ENCODE measurements around the gene RECQL5. TPM values are rescaled to one million over a fixed set of nuclear protein-coding genes. Genes with fewer than 3 reads are reported as not detected.

Gene RECQL5
- total RNA-seq, 1 experiment from 2014 or later = 46.1 TPM

DNA sequence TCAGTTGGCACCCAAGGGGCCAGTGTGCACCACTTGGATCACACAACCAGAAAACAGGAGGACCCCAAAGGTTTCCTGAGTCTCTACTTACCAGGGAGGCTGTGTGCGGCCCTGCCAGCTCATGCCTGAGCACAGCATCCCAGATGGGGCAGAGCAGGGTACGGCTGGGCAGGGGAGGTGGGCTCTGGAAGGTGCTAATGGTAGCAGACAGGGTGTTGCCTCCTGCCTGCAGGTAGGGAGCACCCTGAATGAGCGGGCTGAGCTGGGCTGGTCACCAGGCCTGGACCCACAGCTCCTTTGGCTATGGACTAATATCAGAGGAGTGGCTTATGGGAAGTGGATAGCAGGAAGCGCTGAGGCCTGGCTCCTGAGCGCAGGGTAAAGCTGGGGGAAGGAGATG, 14.6 kb downstream of the RECQL5 start:
- intact Hi-C loops (cut with micrococcal nuclease; ENCODE audit: unreplicated experiment) = no loop called here
- in situ Hi-C loops (cut with HindIII; ENCODE audit: low pct_unique_long_range_greater_than_20kb, low sequenced_read_pairs) = no loop called here
- Histone ChIP-seq H3K4me3 (ENCODE audit: low read depth in 2 of 2, low read length in 2 of 2) (no peak overlapping the region), H3K27ac (ENCODE audit: low read length) (no peak overlapping the region), H3K9me3 (ENCODE audit: control insufficient read depth, insufficient read depth, low read depth, low read length) (no peaks in the 10 kb centered on the region), H3K4me1 (ENCODE audit: control insufficient read depth, insufficient read depth, low read length) (no peaks in the 10 kb centered on the region), H3K27me3 (ENCODE audit: control insufficient read depth, insufficient read depth, low read length) (no peaks in the 10 kb centered on the region), H3K36me3 (ENCODE audit: control insufficient read depth, insufficient read depth, low read length) (no peaks in the 10 kb centered on the region)
- TF ChIP-seq TCF7L2 (IDR thresholded peaks at IDR 0.05; ENCODE audit: low read depth, low read length) = no peak
- CTCF ChIA-PET = interaction anchor here (2.7 to 3.5 kb wide), 2 partner anchors 19 to 96 kb away, joined by 17 to 45 read pairs; partner anchors contain the start of gene SMIM5
- POLR2A ChIA-PET = no interaction called here
- ATAC-seq (no peak), DNase-seq (ENCODE audit: low read depth, low spot score) (no peak)
- no TSS peak for BruUV-seq (replicated peaks)

GRCh38 chr17:75650874-75651273, 16.1 kb downstream of the RECQL5 start:
- ATAC-seq = no peak
- ChIA-PET CTCF (interaction anchor here (0.6 kb wide), 1 partner anchor 14 kb away, joined by 3 read pairs; no protein-coding TSS in a partner anchor), POLR2A (no interaction called here)
- in situ Hi-C loops (cut with HindIII; ENCODE audit: low pct_unique_long_range_greater_than_20kb, low sequenced_read_pairs) (no loop called here), intact Hi-C loops (cut with micrococcal nuclease; ENCODE audit: unreplicated experiment) (no loop called here)
- Histone ChIP-seq H3K4me3 (ENCODE audit: low read depth in 2 of 2, low read length in 2 of 2) (no peak overlapping the region), H3K27me3 (ENCODE audit: control insufficient read depth, insufficient read depth, low read length) (no peaks in the 10 kb centered on the region), H3K4me1 (ENCODE audit: control insufficient read depth, insufficient read depth, low read length) (no peaks in the 10 kb centered on the region; the same call in 1 of the 2 replicates), H3K27ac (ENCODE audit: low read length) (no peak overlapping the region), H3K36me3 (ENCODE audit: control insufficient read depth, insufficient read depth, low read length) (no peaks in the 10 kb centered on the region), H3K9me3 (ENCODE audit: control insufficient read depth, insufficient read depth, low read depth, low read length) (no peaks in the 10 kb centered on the region)
- no peak for DNase-seq (ENCODE audit: low read depth, low spot score)
- TF ChIP-seq POLR2AphosphoS5 (IDR thresholded peaks at IDR 0.05; ENCODE audit: low read depth, low read length) (no peak), TCF7L2 (IDR thresholded peaks at IDR 0.05; ENCODE audit: low read depth, low read length) (no peak), CTCF (IDR thresholded peaks at IDR 0.05) (no peak), SIN3A (IDR thresholded peaks at IDR 0.05; ENCODE audit: borderline replicate concordance, insufficient read depth, low read depth, low read length) (no peak)
- TF ChIP-seq, protein P1, sequence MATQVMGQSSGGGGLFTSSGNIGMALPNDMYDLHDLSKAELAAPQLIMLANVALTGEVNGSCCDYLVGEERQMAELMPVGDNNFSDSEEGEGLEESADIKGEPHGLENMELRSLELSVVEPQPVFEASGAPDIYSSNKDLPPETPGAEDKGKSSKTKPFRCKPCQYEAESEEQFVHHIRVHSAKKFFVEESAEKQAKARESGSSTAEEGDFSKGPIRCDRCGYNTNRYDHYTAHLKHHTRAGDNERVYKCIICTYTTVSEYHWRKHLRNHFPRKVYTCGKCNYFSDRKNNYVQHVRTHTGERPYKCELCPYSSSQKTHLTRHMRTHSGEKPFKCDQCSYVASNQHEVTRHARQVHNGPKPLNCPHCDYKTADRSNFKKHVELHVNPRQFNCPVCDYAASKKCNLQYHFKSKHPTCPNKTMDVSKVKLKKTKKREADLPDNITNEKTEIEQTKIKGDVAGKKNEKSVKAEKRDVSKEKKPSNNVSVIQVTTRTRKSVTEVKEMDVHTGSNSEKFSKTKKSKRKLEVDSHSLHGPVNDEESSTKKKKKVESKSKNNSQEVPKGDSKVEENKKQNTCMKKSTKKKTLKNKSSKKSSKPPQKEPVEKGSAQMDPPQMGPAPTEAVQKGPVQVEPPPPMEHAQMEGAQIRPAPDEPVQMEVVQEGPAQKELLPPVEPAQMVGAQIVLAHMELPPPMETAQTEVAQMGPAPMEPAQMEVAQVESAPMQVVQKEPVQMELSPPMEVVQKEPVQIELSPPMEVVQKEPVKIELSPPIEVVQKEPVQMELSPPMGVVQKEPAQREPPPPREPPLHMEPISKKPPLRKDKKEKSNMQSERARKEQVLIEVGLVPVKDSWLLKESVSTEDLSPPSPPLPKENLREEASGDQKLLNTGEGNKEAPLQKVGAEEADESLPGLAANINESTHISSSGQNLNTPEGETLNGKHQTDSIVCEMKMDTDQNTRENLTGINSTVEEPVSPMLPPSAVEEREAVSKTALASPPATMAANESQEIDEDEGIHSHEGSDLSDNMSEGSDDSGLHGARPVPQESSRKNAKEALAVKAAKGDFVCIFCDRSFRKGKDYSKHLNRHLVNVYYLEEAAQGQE (IDR thresholded peaks at IDR 0.05; ENCODE audit: insufficient read depth in 1 of 2, low read depth in 2 of 2, low read length in 1 of 2) = no peak
- BruUV-seq (replicated peaks) = no TSS peak

DNA sequence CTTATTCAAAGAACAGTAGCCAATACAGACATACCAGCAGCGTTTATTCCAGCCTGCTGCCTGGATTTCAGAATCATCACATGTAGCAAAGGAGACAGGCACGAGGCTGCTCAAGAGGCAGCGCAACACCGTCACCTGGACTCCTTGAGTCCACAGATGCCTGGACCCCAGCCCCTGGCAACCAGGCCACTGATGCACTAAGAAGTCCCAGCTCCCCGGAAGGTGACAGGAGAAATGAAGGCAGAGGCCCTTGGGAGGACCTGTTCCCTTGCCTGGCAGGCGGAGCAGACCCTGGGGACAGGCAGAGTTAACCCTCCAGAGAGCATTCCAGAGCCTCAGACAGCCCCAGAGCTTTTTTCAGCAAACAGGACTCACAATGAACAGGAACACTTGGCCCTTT, 17.3 kb downstream of the RECQL5 start:
- H3K4me3 ChIP-seq (ENCODE audit: low read depth in 2 of 2, low read length in 2 of 2) = no peak overlapping the region
- POLR2A ChIA-PET = no interaction called here
- in situ Hi-C loops (cut with HindIII; ENCODE audit: low pct_unique_long_range_greater_than_20kb, low sequenced_read_pairs) (no loop called here), intact Hi-C loops (cut with micrococcal nuclease; ENCODE audit: unreplicated experiment) (no loop called here)
- H3K27ac ChIP-seq (ENCODE audit: low read length) = no peak overlapping the region
- no TSS peak for BruUV-seq (replicated peaks)
- peaks cover 5% of the 10 kb centered on the region for H3K4me1 ChIP-seq (ENCODE audit: control insufficient read depth, insufficient read depth, low read length)
- no peaks in the 10 kb centered on the region for H3K9me3 ChIP-seq (ENCODE audit: control insufficient read depth, insufficient read depth, low read depth, low read length)
- no peak for DNase-seq (ENCODE audit: low read depth, low spot score)
- CTCF ChIA-PET = interaction anchor here (1.0 kb wide), 2 partner anchors 17 to 100 kb away, joined by 3 to 4 read pairs; no protein-coding TSS in a partner anchor
- no peaks in the 10 kb centered on the region for H3K36me3 ChIP-seq (ENCODE audit: control insufficient read depth, insufficient read depth, low read length)
- TF ChIP-seq TCF7L2 (IDR thresholded peaks at IDR 0.05; ENCODE audit: low read depth, low read length) (no peak), POLR2AphosphoS5 (IDR thresholded peaks at IDR 0.05; ENCODE audit: low read depth, low read length) (no peak), CTCF (IDR thresholded peaks at IDR 0.05) (no peak), SIN3A (IDR thresholded peaks at IDR 0.05; ENCODE audit: borderline replicate concordance, insufficient read depth, low read depth, low read length) (no peak)
- TF ChIP-seq, protein P1 (IDR thresholded peaks at IDR 0.05; ENCODE audit: insufficient read depth in 1 of 2, low read depth in 2 of 2, low read length in 1 of 2) = no peak
- ATAC-seq = no peak
- H3K27me3 ChIP-seq (ENCODE audit: control insufficient read depth, insufficient read depth, low read length) = no peaks in the 10 kb centered on the region
